ENCODE results near the gene PPP6R1. TPM values are rescaled to one million over a fixed set of nuclear protein-coding genes. Genes with fewer than 3 reads are reported as not detected.

Gene PPP6R1
- total and polyA plus RNA-seq, 2 of the 13 experiments (the other 11 are each of a cell fraction or from before 2014, with no cell fraction given): 25.8 to 54.0 TPM

GRCh38 chr19:55300886-55301458 lies 42.2 kb upstream of the PPP6R1 start:
- Histone ChIP-seq H2AFZ (ENCODE audit: low read length) (peak overlapping the region; percentile 54), H3K79me2 (ENCODE audit: insufficient read depth, low read length) (no peaks in the 10 kb centered on the region), H3K27me3 (ENCODE audit: control insufficient read depth in 1 of 2, insufficient read depth in 2 of 2, low read length in 2 of 2) (peaks cover 0 to 20% of the 10 kb centered on the region in 2 experiments; a peak in 2 of 5 replicates), H3K4me1 (ENCODE audit: insufficient read depth, low read length) (peaks cover 29% of the 10 kb centered on the region), H4K20me1 (ENCODE audit: insufficient read depth, low read length) (no peaks in the 10 kb centered on the region), H3K36me3 (replicated peaks in 1 of 2; ENCODE audit: control insufficient read depth in 1 of 2, insufficient read depth in 2 of 2, low read length in 2 of 2) (no peaks in the 10 kb centered on the region), H3K4me2 (ENCODE audit: low read depth, low read length) (peak overlapping the region; percentile 96), H3K9me3 (ENCODE audit: low read length) (no peaks in the 10 kb centered on the region), H3K27ac (ENCODE audit: extremely low read length, insufficient read depth, low read length) (no peak overlapping the region), H3K9ac (ENCODE audit: insufficient read depth, low read depth, low read length) (peak overlapping the region; percentile 50; the same call in 1 of the 2 replicates), H3K4me3 (replicated peaks in 1 of 3; ENCODE audit: insufficient read depth in 1 of 3, low read depth in 2 of 3, low read length in 3 of 3) (peak overlapping the region; percentile 55 to 75 (median 72))
- no TSS peak for BruUV-seq (replicated peaks)
- 22% methylated on average over 15 of the region's 15 CpGs for WGBS (ENCODE audit: low lambda C conversion rate)
- intact Hi-C loops (cut with micrococcal nuclease; ENCODE audit: unreplicated experiment): loop anchor here (1.0 kb wide), 2 partner anchors 38 to 84 kb away; partner anchors contain the start of genes KMT5C and RPL28
- in situ Hi-C loops (cut with HindIII; ENCODE audit: extremely low pct_ligation_motif_present, low pct_unique_long_range_greater_than_20kb): loop anchor here (5.0 kb wide), 1 partner anchor 116 kb away; no protein-coding TSS in a partner anchor
- FAIRE-seq: no peak
- ChIA-PET CTCF (ENCODE audit: low intra/inter-chr PET ratio, low total read pairs) (interaction anchor here (1.2 to 1.8 kb wide), 2 partner anchors 39 to 117 kb away, joined by 3 to 9 read pairs; partner anchors contain the start of gene KMT5C), POLR2A (interaction anchor here (0.6 to 2.2 kb wide), 14 partner anchors 9 to 120 kb away, joined by 3 to 15 read pairs (median 5); partner anchors contain the start of genes HSPBP1, KMT5C, PPP6R1 and UBE2S)
- no peak for DNase-seq (ENCODE audit: low spot score)
- peak; percentile 42; the same call in 2 of the 3 replicates for ATAC-seq
- TF ChIP-seq ZNF441 (CRISPR knock-in tag; IDR thresholded peaks at IDR 0.05; ENCODE audit: borderline replicate concordance) (0 out of 2 replicates have a peak, but pooled peaks have one; percentile 2), TP53 (CRISPR knock-in tag; conservative IDR thresholded peaks at IDR 0.05) (no peak), SRY (CRISPR knock-in tag; IDR thresholded peaks at IDR 0.05) (0 out of 2 replicates have a peak, but pooled peaks have one; percentile 35), ZNF792 (CRISPR knock-in tag; IDR thresholded peaks at IDR 0.05) (no peak), ZNF775 (CRISPR knock-in tag; IDR thresholded peaks at IDR 0.05; ENCODE audit: borderline replicate concordance) (no peak), SKI (IDR thresholded peaks at IDR 0.05; ENCODE audit: partially characterized antibody) (no peak), WIZ (CRISPR knock-in tag; IDR thresholded peaks at IDR 0.05) (no peak), SIN3B (IDR thresholded peaks at IDR 0.05; ENCODE audit: low read length) (no peak), SMAD1 (CRISPR knock-in tag; IDR thresholded peaks at IDR 0.05; ENCODE audit: borderline replicate concordance, low read depth) (no peak), ZNF501 (CRISPR knock-in tag; IDR thresholded peaks at IDR 0.05) (peak; percentile 66), PHF8 (CRISPR knock-in tag; IDR thresholded peaks at IDR 0.05) (0 out of 2 replicates have a peak, but pooled peaks have one; percentile 4), HNF1B (CRISPR knock-in tag; IDR thresholded peaks at IDR 0.05) (0 out of 2 replicates have a peak, but pooled peaks have one; percentile 13)
- TF ChIP-seq, protein P1, sequence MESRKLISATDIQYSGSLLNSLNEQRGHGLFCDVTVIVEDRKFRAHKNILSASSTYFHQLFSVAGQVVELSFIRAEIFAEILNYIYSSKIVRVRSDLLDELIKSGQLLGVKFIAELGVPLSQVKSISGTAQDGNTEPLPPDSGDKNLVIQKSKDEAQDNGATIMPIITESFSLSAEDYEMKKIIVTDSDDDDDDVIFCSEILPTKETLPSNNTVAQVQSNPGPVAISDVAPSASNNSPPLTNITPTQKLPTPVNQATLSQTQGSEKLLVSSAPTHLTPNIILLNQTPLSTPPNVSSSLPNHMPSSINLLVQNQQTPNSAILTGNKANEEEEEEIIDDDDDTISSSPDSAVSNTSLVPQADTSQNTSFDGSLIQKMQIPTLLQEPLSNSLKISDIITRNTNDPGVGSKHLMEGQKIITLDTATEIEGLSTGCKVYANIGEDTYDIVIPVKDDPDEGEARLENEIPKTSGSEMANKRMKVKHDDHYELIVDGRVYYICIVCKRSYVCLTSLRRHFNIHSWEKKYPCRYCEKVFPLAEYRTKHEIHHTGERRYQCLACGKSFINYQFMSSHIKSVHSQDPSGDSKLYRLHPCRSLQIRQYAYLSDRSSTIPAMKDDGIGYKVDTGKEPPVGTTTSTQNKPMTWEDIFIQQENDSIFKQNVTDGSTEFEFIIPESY (CRISPR knock-in tag; IDR thresholded peaks at IDR 0.05): no peak
- TF ChIP-seq, protein P2, sequence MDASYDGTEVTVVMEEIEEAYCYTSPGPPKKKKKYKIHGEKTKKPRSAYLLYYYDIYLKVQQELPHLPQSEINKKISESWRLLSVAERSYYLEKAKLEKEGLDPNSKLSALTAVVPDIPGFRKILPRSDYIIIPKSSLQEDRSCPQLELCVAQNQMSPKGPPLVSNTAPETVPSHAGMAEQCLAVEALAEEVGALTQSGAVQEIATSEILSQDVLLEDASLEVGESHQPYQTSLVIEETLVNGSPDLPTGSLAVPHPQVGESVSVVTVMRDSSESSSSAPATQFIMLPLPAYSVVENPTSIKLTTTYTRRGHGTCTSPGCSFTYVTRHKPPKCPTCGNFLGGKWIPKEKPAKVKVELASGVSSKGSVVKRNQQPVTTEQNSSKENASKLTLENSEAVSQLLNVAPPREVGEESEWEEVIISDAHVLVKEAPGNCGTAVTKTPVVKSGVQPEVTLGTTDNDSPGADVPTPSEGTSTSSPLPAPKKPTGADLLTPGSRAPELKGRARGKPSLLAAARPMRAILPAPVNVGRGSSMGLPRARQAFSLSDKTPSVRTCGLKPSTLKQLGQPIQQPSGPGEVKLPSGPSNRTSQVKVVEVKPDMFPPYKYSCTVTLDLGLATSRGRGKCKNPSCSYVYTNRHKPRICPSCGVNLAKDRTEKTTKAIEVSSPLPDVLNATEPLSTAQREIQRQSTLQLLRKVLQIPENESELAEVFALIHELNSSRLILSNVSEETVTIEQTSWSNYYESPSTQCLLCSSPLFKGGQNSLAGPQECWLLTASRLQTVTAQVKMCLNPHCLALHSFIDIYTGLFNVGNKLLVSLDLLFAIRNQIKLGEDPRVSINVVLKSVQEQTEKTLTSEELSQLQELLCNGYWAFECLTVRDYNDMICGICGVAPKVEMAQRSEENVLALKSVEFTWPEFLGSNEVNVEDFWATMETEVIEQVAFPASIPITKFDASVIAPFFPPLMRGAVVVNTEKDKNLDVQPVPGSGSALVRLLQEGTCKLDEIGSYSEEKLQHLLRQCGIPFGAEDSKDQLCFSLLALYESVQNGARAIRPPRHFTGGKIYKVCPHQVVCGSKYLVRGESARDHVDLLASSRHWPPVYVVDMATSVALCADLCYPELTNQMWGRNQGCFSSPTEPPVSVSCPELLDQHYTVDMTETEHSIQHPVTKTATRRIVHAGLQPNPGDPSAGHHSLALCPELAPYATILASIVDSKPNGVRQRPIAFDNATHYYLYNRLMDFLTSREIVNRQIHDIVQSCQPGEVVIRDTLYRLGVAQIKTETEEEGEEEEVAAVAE (CRISPR knock-in tag; IDR thresholded peaks at IDR 0.05; ENCODE audit: borderline replicate concordance): no peak
